PC-3 (cell line): ENCODE results near the gene SLC24A3.

Source experiments
- EZH2phosphoT487 ChIP-seq: fragments of 300-600 bp; sonication (generic); IDR thresholded peaks from 2 replicates; pipeline ENCODE4 v1.6.1; 2018; ENCODE audit warnings: mild to moderate bottlenecking, antibody characterized with exemption, low read length, borderline replicate concordance
- TF ChIP-seq, protein P1 (sequence below): fragments of 300-600 bp; sonication (generic); conservative IDR thresholded peaks from 2 replicates; pipeline ENCODE4 v1.5.1; 2017; ENCODE audit warnings: antibody characterized with exemption, low read depth, mild to moderate bottlenecking, low read length

GRCh38 chr20:19621072-19621471, 408.6 kb downstream of the SLC24A3 start:
- TF ChIP-seq, protein P1, sequence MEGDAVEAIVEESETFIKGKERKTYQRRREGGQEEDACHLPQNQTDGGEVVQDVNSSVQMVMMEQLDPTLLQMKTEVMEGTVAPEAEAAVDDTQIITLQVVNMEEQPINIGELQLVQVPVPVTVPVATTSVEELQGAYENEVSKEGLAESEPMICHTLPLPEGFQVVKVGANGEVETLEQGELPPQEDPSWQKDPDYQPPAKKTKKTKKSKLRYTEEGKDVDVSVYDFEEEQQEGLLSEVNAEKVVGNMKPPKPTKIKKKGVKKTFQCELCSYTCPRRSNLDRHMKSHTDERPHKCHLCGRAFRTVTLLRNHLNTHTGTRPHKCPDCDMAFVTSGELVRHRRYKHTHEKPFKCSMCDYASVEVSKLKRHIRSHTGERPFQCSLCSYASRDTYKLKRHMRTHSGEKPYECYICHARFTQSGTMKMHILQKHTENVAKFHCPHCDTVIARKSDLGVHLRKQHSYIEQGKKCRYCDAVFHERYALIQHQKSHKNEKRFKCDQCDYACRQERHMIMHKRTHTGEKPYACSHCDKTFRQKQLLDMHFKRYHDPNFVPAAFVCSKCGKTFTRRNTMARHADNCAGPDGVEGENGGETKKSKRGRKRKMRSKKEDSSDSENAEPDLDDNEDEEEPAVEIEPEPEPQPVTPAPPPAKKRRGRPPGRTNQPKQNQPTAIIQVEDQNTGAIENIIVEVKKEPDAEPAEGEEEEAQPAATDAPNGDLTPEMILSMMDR, result no peak
- no peak for TF ChIP-seq EZH2phosphoT487
